ENCODE data around the gene LUZP1.
"Not testable (repeated sequence)": the region's sequence is repeated elsewhere in the genome, so short reads cannot be mapped to it uniquely, and the experiment has no call there.

Gene LUZP1

GRCh38 chr1:23214640-23215039, 46.0 kb upstream of the LUZP1 start:
- Histone ChIP-seq H3K4me3 (ENCODE audit: low read depth, low read length) (no peak overlapping the region), H3K27ac (no peak overlapping the region), H3K27me3 (ENCODE audit: insufficient read depth, low read depth, severe bottlenecking) (peaks cover 17% of the 10 kb centered on the region), H3K9me3 (ENCODE audit: severe bottlenecking) (no peaks in the 10 kb centered on the region), H3K36me3 (no peaks in the 10 kb centered on the region)
- no peak for TF ChIP-seq CTCF (IDR thresholded peaks at IDR 0.05; ENCODE audit: low read depth, low read length)
- no peak for DNase-seq

- Histone ChIP-seq H3K9me3 (ENCODE audit: severe bottlenecking) (no peaks in the 10 kb centered on the region), H3K36me3 (no peaks in the 10 kb centered on the region), H3K4me3 (ENCODE audit: low read depth, low read length) (no peak overlapping the region), H3K27me3 (ENCODE audit: insufficient read depth, low read depth, severe bottlenecking) (peaks cover 7% of the 10 kb centered on the region), H3K27ac (no peak overlapping the region)
- DNase-seq = no peak
- no peak for TF ChIP-seq CTCF (IDR thresholded peaks at IDR 0.05; ENCODE audit: low read depth, low read length)
Measured at GRCh38 chr1:23211955-23212354, 43.3 kb upstream of the LUZP1 start.

GRCh38 chr1:23210963-23211362, 42.3 kb upstream of the LUZP1 start:
- no peak for TF ChIP-seq CTCF (IDR thresholded peaks at IDR 0.05; ENCODE audit: low read depth, low read length)
- Histone ChIP-seq H3K27ac (no peak overlapping the region), H3K36me3 (no peaks in the 10 kb centered on the region), H3K9me3 (ENCODE audit: severe bottlenecking) (no peaks in the 10 kb centered on the region), H3K4me3 (ENCODE audit: low read depth, low read length) (no peak overlapping the region), H3K27me3 (ENCODE audit: insufficient read depth, low read depth, severe bottlenecking) (no peaks in the 10 kb centered on the region)
- DNase-seq = no peak

- Histone ChIP-seq H3K27me3 (ENCODE audit: insufficient read depth, low read depth, severe bottlenecking) (no peaks in the 10 kb centered on the region), H3K9me3 (ENCODE audit: severe bottlenecking) (no peaks in the 10 kb centered on the region), H3K4me3 (ENCODE audit: low read depth, low read length) (no peak overlapping the region), H3K27ac (no peak overlapping the region), H3K36me3 (no peaks in the 10 kb centered on the region)
- peak; percentile 38; the same call in 1 of the 2 replicates for TF ChIP-seq CTCF (IDR thresholded peaks at IDR 0.05; ENCODE audit: low read depth, low read length)
- DNase-seq = peak; percentile 33
Measured at GRCh38 chr1:23210351-23210785, 41.7 kb upstream of the LUZP1 start.

GRCh38 chr1:23209770-23210169, 41.1 kb upstream of the LUZP1 start:
- no peak overlapping the region for H3K4me3 ChIP-seq (ENCODE audit: low read depth, low read length)
- no peaks in the 10 kb centered on the region for H3K27me3 ChIP-seq (ENCODE audit: insufficient read depth, low read depth, severe bottlenecking)
- no peaks in the 10 kb centered on the region for H3K36me3 ChIP-seq
- no peaks in the 10 kb centered on the region for H3K9me3 ChIP-seq (ENCODE audit: severe bottlenecking)
- TF ChIP-seq CTCF (IDR thresholded peaks at IDR 0.05; ENCODE audit: low read depth, low read length) = no peak
- H3K27ac ChIP-seq = no peak overlapping the region
- DNase-seq = no peak

GRCh38 chr1:23208527-23208926, 39.9 kb upstream of the LUZP1 start:
- H3K4me3 ChIP-seq (ENCODE audit: low read depth, low read length) = no peak overlapping the region
- H3K27ac ChIP-seq = no peak overlapping the region
- no peak for TF ChIP-seq CTCF (IDR thresholded peaks at IDR 0.05; ENCODE audit: low read depth, low read length)
- no peak for DNase-seq
- H3K27me3 ChIP-seq (ENCODE audit: insufficient read depth, low read depth, severe bottlenecking) = no peaks in the 10 kb centered on the region
- H3K36me3 ChIP-seq = no peaks in the 10 kb centered on the region
- H3K9me3 ChIP-seq (ENCODE audit: severe bottlenecking) = no peaks in the 10 kb centered on the region

GRCh38 chr1:23207733-23208132, 39.1 kb upstream of the LUZP1 start:
- not testable (repeated sequence) for DNase-seq

More at GRCh38 chr1:23207733-23208132, 39.1 kb upstream of the LUZP1 start:
- H3K9me3 ChIP-seq (ENCODE audit: severe bottlenecking); H3K27ac ChIP-seq; H3K4me3 ChIP-seq (ENCODE audit: low read depth, low read length); H3K27me3 ChIP-seq (ENCODE audit: insufficient read depth, low read depth, severe bottlenecking); H3K36me3 ChIP-seq: not testable (repeated sequence)

Measured in WERI-Rb-1 (cell line).